HG02938 (cell line): Measurements from ENCODE around the gene LINC00237.

Experiments
- ATAC-seq: cut with Tn5 transposase; IDR thresholded peaks from one replicate; pipeline ENCODE4 v1.9.1; 2021; ENCODE audit warnings: mild to moderate bottlenecking, moderate library complexity; ENCODE audit not compliant: unreplicated experiment

Gene LINC00237

DNA sequence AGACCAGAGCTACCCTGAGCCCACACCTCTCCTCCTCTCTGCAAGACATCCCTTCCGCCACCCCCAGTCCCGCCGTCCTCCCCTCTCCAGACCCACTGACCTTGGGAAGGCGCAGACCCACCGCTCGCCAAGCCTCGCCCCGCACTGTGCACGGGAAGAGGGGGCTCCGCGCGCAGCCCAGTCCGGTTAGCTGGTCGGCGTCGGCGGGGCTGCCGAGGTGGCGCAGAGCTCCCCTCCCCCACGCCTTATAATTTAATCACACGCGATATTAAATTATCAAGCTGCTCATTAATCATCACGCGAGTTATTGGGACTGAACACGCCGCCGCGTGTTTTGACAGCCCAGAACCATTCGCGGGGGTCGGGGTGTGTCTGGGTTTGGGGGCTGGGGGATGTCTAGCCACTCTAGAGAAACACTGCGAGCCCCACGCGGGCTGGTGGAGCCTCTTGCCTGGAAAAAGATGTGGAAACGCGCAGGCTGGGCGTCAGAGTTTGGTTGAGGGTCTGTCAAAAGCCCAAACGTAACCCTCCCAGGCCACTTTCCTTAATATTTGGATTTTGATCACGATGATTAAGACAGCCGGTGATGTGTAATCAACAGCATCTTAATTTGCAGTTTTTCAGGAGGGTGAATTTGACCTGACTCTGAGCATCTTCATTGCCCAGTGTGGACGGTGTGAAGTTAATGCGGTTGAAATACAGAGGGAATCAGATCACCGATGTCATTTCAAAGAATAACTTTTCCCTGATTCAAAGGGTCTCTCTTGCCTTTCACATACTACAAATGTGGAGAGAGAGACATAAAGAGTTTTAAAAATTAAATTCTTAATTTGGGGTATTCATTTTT lies at the start of gene LINC00237:
Gene LINC00237, minus strand, starts transcription at position 188 of the 847 bp plus-strand sequence.
- no peak for ATAC-seq

DNA sequence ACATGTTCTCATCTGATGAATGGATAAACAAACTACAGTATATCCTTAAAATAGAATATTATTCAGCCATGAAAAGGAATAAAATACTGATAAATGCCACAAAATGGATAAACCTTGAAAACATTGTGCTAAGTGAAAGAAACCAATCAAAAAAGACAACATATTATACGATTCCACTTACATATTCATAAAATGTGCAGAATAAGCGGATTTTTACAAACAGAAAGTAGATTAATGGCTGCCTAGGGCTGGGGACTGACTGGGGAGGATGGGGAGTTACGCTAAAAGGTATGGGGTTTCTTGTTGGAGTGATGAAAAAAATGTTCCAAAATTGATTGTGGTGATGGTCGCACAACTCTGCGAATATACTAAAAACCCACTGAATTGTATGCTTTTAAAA lies 49.1 kb upstream of the LINC00237 start:
- ATAC-seq = no peak

DNA sequence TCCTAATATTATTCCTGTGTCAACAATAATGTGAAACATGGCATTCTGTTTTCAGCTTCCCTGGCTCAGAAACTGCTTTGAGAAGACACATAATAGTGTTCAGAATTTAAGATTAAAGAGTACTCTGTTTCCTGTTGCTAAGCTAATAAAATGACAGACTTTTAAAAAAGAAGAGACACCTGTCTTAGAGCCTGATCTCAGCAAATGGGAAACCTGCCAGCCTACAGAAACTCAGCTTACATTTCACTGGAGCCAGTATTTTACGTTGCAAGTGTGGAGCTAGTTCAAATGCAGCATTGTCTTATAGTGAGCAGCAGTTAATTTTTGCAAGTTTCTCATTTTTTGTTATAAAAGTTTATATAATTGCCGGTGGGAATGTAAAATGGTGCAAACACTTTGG lies 48.5 kb upstream of the LINC00237 start:
- ATAC-seq = no peak

DNA sequence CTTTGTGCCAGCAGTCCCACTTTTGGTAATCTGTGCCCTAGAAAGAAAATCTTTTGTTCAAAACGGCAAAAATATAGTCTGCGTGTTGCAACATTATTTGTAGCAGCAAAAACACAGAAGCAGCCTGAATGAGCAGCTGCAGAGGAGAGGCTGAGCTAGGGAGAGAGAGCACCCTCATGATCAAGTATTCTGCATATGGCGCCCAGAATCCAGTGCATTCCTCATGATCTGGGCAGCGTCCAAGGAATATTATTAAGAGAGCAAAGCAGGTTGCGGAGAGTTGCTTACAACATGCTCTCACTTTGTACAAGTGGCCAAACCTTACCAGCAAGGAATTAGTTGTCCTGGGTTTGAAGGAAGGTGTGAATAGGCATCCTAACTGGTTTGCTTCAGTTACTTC lies 45.6 kb upstream of the LINC00237 start:
- ATAC-seq = no peak

DNA sequence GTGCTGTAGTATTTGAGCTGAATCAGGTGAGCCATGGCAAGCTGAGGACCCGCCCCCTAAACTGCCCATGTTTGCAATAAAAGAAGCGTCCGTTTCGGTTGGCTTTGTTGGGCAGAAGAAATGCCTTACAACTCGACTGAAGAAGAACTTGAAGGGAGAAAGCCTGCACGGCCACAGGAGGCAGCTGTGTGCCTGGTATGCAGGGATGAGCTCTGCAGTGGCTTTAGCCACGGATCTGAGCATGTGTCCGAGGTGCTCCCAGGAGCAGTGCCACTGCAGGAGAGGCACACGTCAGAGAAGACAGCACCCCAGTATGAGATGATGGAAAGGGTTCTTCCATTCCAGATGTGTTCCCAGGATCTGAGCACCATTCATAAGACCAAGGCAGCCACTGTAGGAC lies 43.2 kb upstream of the LINC00237 start:
- ATAC-seq = no peak

DNA sequence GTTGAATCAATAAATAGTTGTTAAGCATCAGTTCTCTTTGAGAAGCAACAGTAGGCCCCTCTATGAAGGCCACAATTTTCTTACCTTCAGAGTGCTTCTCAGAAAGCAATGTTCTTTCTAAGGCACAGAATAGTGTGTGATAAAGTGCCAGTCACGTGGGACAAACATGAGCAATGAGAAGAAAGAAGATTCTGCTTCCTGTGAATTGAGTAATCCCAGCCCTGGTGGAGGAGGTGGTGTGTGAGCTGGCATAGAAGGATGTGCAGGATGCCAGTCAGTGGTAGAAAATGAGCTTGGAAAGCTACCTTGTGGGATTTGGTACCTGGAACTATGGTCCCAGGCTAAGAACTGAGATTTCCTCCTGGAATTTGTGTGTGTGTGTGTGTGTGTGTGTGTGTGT lies 41.4 kb upstream of the LINC00237 start:
- ATAC-seq = no peak

DNA sequence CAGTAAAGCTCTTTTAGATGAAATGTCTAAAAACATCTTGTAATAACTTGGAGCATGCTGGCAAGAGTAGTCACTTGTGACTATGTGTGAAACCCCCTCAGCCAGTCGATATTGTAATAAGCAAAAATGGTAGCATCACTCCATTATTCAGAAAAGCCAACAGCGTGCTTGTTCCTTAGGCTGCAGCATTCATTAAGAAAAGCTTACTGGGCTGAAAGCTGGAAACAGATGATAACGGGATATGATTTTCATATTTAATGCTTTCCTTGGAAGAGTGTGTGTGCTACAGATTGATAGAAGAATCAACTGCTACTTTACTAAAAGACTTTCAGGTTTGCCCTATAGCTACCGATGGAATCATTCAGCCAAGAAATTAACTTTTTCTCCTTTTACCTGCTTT lies 40.1 kb upstream of the LINC00237 start:
- ATAC-seq = no peak

DNA sequence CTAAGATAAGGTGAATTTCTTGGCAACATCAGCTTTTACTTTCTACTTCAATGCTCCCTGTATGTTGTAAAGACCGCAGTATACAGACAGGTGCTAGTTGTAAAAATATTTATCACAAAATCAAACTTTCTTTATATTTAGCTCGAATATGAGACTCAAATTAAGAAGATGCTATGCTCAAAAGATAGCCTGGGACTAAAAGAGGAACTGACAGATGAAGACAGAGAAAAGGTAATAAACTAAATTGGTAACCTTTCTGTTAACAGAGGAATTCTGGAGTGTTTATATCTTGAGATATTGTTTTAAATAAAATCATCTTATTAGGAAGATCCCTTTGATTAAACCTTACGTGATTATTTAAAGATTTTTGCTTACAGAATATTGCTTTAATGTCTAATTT lies 39.3 kb upstream of the LINC00237 start:
- ATAC-seq = no peak

DNA sequence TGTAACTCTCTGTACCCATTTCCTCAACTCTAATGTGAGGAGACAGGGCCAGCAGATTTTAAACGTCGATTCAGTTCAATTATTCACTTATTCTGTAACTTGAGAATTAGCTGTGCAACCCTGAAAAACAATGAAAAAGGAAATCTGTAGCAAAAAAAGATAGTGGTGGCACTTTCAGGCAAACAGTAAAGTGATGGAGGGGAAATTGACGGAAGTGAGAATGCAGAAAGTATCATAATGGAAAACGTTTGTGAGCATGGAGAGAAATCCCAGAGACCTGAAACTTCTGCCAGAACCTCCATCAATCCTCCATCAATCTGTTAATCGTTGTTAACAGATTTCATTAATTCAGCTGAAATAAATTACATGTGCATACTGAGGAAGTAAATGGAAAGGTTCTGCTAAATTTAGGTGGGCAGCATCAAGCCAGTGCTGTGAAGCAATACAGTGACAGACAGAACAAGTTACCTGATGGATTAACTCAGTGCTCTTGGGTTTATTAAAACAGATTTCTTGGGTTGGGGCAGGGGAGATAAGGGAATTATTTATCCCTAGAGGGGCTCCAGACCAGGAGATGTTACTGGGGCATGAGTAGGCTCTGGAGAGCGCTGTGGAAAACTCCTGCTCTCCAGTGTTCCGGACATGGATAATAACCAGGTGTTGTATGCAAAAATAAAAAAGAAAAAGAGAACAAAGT lies 37.2 kb upstream of the LINC00237 start:
- no peak for ATAC-seq

DNA sequence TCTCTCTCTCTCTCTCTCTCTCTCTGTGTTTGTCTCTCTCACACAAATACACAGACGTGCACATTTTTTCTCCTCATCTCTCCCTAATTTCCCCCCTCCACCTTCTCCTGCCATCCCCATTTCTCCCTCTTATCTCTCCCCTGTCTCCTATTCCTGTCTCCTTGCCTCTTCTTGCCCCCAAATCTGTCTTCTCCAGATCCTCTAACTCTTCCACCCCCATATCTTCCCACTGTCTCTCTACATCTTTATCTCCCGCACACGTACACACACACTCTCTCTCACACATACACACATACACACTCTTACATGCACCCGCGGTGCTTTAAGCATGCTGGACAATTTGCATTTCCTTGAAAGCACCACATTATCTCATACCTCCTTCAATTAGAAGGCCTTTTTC lies 35.7 kb upstream of the LINC00237 start:
- no peak for ATAC-seq

DNA sequence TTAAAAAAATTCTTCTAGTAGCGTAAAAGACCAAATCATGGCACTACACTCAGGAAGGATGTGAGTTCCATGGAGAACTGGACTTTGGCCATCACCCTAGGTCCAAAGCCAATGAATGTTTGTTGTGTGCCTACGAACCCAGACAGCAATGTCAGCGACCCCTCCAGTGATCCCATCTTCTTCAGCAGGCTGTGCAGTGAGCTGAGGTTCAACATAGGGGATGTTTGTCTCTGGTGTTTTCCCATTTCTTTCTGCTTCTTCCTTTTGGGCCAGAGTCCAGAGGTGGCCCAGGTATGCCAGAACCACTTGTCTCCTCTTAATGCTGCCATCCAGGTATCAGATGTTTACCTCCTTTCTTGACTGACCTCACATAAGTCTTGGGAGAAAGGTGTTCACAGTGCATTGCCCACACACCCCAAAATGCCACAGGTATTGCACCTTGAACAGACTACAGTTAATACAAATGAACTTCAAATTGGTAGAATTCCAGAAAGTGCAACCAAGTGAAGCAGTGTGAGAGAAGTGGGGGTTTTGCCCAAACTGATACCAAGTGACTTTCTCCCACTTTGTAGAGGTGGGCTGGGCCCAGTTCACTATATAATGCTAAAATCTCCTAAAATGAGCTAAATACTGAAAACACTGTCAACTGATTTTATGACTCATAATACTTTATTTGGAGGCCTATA lies 33.9 kb upstream of the LINC00237 start:
- no peak for ATAC-seq

DNA sequence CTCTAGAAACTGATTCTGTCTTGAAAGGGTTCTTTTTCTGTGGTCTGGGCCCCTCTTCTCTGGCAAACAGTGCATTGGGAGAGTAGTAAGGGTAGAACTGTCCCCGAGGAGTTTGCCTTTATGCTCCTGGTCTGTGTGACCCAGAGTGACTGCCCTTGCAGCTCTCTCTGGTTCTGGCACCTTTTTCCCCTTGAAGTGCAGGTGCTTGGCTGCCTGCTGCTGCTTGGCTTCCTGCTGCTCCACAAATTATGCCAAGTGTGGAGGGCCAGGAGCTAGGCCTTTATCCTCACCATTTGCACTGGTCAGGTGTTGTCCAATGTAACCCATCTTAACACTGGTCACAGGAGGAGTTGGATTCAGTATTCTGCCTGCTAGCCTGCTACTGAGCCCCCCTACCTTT lies 30.9 kb upstream of the LINC00237 start:
- ATAC-seq = no peak

DNA sequence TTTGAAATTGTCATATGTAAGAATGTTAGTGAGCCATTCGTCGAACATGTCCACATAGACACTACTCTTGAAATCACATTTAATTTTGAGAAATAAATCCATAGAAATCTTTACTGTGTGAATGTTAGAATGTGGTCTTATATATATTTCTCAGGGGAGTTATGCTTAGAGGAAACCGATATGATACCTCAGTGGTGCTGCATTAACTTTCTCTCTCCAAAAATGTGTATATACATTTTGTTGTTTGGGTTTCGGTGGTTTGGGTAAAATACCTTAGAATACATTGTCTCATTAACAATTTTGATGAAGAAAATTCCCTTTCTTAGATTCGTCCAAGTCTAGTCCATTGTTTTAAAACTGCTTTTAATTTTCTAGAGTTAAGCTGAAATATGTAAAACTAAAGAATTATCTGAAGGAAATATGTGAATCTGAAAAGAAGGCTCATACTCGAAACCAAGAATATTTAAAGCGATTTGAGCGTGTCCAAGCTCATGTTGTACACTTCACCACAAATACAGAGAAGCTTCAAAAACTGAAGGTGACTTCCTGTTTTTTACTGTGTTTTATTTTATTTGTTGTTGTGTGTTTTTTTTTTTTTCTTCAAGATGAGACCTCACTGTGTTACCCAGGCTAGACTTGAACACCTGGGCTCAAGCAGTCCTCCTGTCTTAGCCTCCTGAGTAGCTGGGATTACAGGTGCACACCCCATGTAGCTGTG lies 30.0 kb upstream of the LINC00237 start:
- ATAC-seq = no peak

DNA sequence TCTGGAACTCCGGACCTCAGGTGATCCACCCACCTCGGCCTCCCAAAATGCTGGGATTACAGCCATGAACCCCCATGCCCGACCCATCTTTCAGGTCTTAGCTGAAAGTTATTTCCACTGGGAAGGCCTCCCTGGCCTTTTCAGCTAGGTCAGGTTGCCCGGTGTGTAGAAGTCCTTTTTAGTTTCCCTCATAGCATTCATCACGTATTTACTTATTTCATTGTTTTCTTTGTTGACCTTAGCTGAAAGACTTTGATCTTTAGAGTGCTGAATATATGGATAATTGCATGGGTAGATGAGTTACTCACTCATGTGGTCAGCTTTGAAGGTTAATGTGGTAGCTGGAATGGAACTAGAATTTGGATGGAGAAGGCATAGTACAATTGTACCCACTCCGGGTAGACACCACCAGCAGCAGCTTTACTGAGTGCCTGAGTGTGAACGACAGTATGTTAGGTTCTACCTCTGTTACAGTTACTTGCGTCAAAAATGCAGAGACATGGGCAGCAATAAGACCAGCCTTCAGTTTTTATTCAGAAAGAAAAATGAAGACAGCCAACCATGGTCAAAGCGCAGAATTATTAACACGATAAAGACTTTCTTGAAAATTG lies 28.8 kb upstream of the LINC00237 start:
- ATAC-seq = no peak

DNA sequence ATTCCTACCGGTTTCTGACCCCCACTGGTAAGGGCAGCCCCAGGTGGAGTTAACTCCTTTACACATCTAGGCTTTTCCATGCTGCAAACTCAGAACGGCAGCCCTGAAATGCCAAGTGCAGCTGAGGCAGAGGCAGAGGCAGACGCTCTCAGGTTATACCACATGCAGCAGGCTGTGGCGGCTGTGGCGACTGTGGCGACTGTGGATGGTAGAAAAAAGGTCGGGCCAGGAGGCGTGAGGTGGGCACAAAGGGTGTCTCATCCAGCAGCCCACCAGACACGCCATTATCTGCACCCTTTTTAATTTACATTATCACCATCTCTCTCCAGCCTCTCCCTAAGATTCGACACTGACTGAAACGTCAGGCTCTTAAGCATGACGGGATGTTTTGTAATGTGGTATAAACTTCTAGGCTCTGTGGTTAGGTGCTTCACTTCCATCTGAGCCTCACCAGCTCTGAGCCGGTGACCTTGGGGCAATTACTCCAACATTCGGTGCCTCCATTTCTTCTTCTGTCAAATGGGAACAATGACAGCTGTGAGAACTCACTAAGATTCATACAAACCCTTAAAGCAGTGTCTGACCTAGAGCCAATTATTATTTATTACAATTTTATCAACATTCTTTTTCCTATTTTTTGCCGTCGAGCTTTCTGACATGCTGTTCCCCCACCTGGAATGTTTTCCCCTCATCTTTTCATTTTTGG lies 27.9 kb upstream of the LINC00237 start:
- no peak for ATAC-seq

DNA sequence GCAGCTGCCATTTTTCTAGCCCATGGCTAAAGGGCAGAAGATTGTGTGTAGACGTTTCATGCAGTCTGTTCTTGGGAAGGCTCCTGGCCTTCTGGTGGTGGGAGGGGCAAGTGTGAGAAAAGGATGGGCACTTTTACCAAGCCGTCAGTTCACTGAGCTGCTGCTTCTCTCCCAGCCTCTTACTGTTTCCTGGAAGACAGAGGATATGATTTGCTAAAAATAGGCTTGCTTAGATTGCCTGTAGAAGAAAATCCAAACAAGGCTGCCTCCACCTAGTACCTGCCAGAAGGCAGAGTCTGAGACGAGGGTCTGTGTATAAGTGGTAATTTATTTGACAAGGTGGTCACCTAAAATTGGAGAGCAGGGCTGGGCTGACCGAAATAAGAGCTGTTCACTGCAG lies 27.2 kb upstream of the LINC00237 start:
- ATAC-seq = no peak

DNA sequence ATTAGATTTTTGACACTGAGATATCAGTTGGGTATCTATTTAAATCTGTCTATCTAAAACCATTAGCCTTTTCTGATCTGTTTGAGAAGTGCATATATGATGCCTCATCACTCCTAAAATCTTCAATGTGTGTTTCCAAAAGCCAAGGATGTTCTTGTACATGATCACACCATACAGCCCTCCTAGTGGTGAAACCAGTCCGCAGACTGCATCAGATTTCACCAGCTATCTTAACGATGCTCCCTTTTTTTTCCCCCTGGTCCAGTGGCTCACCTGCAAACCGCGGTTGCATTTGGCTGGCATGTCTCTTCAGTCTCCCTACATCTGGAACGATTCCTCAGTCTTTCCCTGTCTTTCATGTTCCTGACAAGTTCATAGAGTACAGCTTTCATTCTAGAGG lies 23.7 kb upstream of the LINC00237 start:
- no peak for ATAC-seq

DNA sequence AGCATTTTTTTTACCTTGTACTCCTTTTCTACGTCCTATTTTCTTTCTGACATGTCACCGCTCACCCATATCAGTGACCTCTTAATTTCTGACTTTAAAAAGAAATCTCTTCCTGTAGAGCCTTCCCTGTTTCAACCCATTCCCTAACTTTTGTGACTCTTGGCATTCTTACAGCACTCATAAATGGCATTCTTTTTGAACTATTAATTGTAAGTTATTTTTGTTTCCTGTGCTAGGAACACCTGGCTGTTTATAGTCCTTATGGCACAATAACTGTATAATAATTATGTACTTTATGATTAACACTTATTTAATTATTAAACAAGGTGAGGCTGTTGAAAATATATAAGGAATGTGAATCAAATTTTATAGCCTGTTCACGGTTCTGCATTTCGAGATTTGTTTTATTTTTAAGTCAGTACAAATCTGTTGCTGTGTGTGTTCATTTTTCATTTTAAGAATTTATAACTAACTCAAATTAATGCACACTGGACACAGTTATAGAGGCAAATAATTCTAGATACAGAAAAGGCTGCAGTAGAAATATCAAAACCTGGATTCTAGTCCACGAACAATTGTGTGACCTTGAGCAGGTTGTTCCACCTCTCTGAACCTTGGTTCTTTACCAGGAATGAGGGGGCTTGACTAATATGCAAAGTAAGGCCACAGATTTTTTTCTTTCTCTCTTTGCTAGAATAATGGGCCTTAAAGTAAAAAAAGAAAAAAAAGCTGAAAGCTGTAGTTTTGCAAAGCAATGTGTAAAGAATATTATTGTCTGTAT lies 21.2 kb upstream of the LINC00237 start:
- ATAC-seq = no peak

DNA sequence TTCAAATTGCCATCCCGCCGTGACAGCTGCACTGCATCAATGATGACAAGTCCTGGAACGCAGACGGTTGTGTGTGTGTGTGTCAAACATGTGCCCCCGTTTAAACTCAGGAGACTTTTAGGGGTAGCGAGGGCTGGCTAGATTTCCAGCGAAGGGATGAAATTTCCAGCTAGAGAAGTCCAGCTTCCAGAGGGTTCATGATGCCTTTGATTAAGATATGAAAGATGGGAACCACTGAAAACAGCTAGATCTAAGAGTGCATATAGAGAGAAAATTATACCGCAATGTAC lies 20.4 kb upstream of the LINC00237 start:
- ATAC-seq = no peak
